AG09309 (cell line): ENCODE results near the gene NTF4.

Source experiments
- DNase-seq: peaks from one replicate; pipeline ENCODE4 v3.0.0-alpha.2; 2010; ENCODE audit warnings: low read depth
- H3K4me3 ChIP-seq: 2 replicates; pipeline ENCODE4 v1.5.1; 2011; ENCODE audit warnings: mild to moderate bottlenecking, low read depth, low read length, moderate library complexity; ENCODE audit not compliant: control insufficient read depth
- TF ChIP-seq, protein P1 (sequence below): IDR thresholded peaks from 2 replicates; pipeline ENCODE4 v1.5.1; 2011; ENCODE audit warnings: mild to moderate bottlenecking, low read depth, low read length, inconsistent platforms; ENCODE audit not compliant: insufficient read depth, control insufficient read depth; ENCODE audit errors: missing control alignments

The NTF4 gene

DNA sequence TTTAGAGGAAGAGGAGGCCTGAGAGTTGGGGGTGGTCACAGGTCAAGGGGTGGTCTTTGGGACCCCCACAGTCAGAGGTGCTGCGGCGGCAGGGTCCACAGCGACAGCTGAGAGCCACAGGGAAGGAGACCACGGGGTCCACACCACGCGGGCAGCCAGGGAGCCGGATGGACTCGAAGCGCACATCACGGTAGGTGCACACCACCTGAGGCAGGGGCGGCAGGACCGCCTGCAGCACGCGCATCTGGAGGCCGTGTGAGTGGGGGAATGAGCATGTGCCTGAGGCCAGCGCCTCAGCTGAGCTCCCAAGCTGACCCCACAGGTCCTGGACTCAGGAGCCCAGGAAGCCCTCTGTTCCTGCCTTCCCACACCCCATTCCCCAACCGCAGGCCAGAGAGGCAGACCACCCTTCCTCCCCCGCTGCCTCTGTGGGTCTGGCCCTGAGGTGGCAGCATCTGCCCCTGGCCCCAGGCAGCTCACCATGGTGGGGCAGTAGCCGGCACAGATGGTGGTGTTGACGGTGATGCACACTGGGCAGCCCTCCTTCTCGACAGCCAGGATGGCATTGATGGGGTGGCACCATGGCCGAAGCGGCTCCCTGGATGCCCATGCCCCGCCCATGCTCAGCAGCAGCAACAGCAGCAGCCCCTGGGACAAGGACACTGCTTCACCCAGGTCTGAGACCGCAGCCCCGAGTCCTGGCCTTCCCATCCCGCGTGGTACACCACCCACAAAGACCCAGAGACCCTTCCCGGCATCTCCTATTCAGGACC is 48.4 kb downstream of the NTF4 start:
- TF ChIP-seq, protein P1, sequence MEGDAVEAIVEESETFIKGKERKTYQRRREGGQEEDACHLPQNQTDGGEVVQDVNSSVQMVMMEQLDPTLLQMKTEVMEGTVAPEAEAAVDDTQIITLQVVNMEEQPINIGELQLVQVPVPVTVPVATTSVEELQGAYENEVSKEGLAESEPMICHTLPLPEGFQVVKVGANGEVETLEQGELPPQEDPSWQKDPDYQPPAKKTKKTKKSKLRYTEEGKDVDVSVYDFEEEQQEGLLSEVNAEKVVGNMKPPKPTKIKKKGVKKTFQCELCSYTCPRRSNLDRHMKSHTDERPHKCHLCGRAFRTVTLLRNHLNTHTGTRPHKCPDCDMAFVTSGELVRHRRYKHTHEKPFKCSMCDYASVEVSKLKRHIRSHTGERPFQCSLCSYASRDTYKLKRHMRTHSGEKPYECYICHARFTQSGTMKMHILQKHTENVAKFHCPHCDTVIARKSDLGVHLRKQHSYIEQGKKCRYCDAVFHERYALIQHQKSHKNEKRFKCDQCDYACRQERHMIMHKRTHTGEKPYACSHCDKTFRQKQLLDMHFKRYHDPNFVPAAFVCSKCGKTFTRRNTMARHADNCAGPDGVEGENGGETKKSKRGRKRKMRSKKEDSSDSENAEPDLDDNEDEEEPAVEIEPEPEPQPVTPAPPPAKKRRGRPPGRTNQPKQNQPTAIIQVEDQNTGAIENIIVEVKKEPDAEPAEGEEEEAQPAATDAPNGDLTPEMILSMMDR, result no peak
- no peak overlapping the region for H3K4me3 ChIP-seq
- DNase-seq, result no peak

DNA sequence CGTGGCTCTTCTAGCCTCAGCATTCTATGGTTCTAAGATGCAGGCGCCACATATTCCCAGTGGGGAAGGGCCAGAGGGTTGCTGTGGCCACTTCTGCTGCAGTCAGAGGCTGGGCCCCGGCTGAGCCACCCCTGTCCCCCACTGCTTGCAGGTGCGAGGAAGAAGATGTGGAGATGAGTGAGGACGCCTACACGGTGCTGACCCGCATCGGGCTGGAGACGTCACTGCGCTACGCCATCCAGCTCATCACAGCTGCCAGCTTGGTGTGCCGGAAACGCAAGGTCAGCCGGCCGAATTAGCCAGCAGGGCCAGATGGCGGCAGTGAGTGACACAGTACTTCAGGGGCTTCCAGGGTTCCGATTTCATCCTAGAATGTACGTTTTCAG is 49.8 kb downstream of the NTF4 start:
- no peak for DNase-seq
- TF ChIP-seq, protein P1, result no peak
- no peak overlapping the region for H3K4me3 ChIP-seq

DNA sequence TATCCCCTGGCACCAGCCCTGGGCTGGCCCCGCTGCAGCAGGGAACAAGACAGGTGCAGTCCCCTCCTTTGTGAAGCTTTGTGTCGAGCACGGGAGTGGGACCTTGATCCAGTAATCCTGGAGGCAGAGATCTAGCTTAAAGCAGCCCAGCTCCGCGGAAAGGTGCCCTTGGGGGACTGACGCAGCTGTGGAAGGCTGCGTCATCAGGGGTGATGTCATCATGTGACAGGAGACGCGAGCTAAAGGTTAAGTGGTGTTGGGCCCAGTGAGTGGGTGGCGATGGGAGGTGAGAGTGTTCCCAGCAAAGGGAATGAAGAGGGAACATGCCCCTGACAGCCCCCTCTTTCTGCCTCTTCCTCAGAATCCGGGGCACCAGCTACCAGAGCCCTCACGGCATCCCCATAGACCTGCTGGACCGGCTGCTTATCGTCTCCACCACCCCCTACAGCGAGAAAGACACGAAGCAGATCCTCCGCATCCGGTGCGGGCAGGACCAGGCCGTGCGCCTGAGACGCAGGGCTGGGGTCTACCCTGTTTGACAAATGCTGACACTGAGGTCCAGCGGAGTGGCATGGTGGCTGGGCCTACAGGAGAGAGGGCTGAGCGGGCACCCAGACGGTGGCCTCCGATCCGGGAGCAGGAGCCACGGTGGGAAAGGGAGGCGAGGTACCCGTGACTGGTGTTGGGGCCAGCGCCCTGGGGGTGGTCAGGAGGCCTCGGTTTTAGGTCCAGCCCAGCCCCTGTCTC is 50.3 kb downstream of the NTF4 start:
- no peak for DNase-seq
- H3K4me3 ChIP-seq, result no peak overlapping the region
- TF ChIP-seq, protein P1, result no peak

DNA sequence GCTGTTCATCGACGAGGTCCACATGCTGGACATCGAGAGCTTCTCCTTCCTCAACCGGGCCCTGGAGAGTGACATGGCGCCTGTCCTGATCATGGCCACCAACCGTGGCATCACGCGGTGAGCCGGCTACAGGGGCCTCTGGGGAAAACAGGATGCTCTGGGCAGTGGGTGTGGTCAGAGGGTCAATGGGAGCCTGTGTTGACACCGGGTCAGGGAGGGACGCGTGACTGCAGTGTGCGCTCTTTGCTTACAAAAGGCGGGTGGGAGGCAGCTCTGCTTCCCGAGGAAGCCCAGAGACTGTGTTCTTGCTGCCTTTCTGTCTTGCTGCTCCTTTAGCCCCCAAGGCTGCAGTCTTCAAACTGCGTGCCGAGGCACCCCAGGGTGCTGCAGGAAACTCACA is 53.4 kb downstream of the NTF4 start:
- TF ChIP-seq, protein P1, result no peak
- H3K4me3 ChIP-seq, result no peak overlapping the region
- DNase-seq, result no peak
